Peyer's patch (tissue), 4 donors: ENCODE data around the gene SYNDIG1. TPM values are rescaled to one million over a fixed set of nuclear protein-coding genes. Genes with fewer than 3 reads are reported as not detected.

ENCODE experiments used
- DNase-seq, 3 donors: peaks; one replicate each; pipeline ENCODE4 v3.0.0-alpha.2; 2017 to 2019
- H3K27ac ChIP-seq, 4 donors: fragments of 200-600 bp; sonication (generic); one replicate each; pipeline ENCODE4 v1.5.1; 2016 to 2019
- H3K27me3 ChIP-seq, 2 donors: fragments of 200-600 bp; sonication (generic); one replicate each; pipeline ENCODE4 v1.5.1; 2019
- H3K36me3 ChIP-seq, 3 donors: fragments of 200-600 bp; sonication (generic); one replicate each; pipeline ENCODE4 v1.5.1; 2016 to 2019
- H3K4me1 ChIP-seq, 4 donors: fragments of 200-600 bp; sonication (generic); one replicate each; pipeline ENCODE4 v1.5.1; 2016 to 2019
- H3K4me3 ChIP-seq, 4 donors: fragments of 200-600 bp; sonication (generic); 1 replicate in 3 of 4; 2 replicates in 1 of 4; pipeline ENCODE4 v1.5.1; 2016 to 2019; ENCODE audit warnings: mild to moderate bottlenecking in 1 of 4
- H3K9me3 ChIP-seq, 4 donors: fragments of 200-600 bp; sonication (generic); one replicate each; pipeline ENCODE4 v1.5.1; 2016 to 2019; ENCODE audit warnings: mild to moderate bottlenecking in 1 of 4
- CTCF ChIP-seq, 6 experiments: fragments of 450-650 bp in 4 of 6; fragments of 200-600 bp in 2 of 6; sonication (generic) in 1 of 6; IDR thresholded peaks; one replicate each; pipeline ENCODE4 v1.5.1; 2017 to 2019; ENCODE audit warnings: antibody characterized with exemption in 6 of 6, mild to moderate bottlenecking in 3 of 6, moderate library complexity in 1 of 6
- POLR2A ChIP-seq, 2 donors: fragments of 450-650 bp; IDR thresholded peaks; one replicate each; pipeline ENCODE4 v1.5.1; 2017; ENCODE audit warnings: antibody characterized with exemption in 2 of 2, mild to moderate bottlenecking in 2 of 2, moderate library complexity in 2 of 2
- total RNA-seq, 4 donors: library from RNA; depleted of rRNA; stranded (reverse); fragments of >200 nt; gene quantifications; one replicate each; pipeline ENCODE4 v1.1.0, GENCODE V29; 2016

The SYNDIG1 gene
- total RNA-seq, 4 donors from 2014 or later: 0.76 to 1.7 TPM; not detected in 2

GRCh38 chr20:24667689-24668383, 198.4 kb downstream of the SYNDIG1 start:
- H3K27me3 ChIP-seq: no peaks in the 10 kb centered on the region
- H3K9me3 ChIP-seq: no peaks in the 10 kb centered on the region
- peak in 2 of 3 donors; percentile 8 to 40 for DNase-seq
- H3K4me1 ChIP-seq: no peaks in the 10 kb centered on the region
- no peak for TF ChIP-seq CTCF (IDR thresholded peaks at IDR 0.05)
- TF ChIP-seq POLR2A (IDR thresholded peaks at IDR 0.05): no peak
- H3K27ac ChIP-seq: no peak overlapping the region
- H3K36me3 ChIP-seq: no peaks in the 10 kb centered on the region
- H3K4me3 ChIP-seq: no peak overlapping the region

GRCh38 chr20:24668384-24668702, 198.9 kb downstream of the SYNDIG1 start:
- H3K9me3 ChIP-seq: no peaks in the 10 kb centered on the region
- no peak overlapping the region for H3K27ac ChIP-seq
- no peaks in the 10 kb centered on the region for H3K36me3 ChIP-seq
- TF ChIP-seq CTCF (IDR thresholded peaks at IDR 0.05) (no peak), POLR2A (IDR thresholded peaks at IDR 0.05) (no peak)
- no peak overlapping the region for H3K4me3 ChIP-seq
- no peaks in the 10 kb centered on the region for H3K4me1 ChIP-seq
- no peaks in the 10 kb centered on the region for H3K27me3 ChIP-seq
- peak in 1 of 3 donors; percentile 14 for DNase-seq

- no peak for TF ChIP-seq CTCF (IDR thresholded peaks at IDR 0.05)
- no peak for TF ChIP-seq POLR2A (IDR thresholded peaks at IDR 0.05)
- Histone ChIP-seq H3K27me3 (no peaks in the 10 kb centered on the region), H3K4me1 (no peaks in the 10 kb centered on the region), H3K27ac (no peak overlapping the region), H3K9me3 (no peaks in the 10 kb centered on the region), H3K36me3 (no peaks in the 10 kb centered on the region), H3K4me3 (no peak overlapping the region)
- DNase-seq: peak in 1 of 3 donors; percentile 24
Observed at GRCh38 chr20:24668791-24669190, 199.4 kb downstream of the SYNDIG1 start.

GRCh38 chr20:24669701-24670100, 200.3 kb downstream of the SYNDIG1 start:
- no peaks in the 10 kb centered on the region for H3K27me3 ChIP-seq
- H3K36me3 ChIP-seq: no peaks in the 10 kb centered on the region
- no peaks in the 10 kb centered on the region for H3K9me3 ChIP-seq
- peak in 2 of 3 donors; percentile 12 to 33 for DNase-seq
- H3K4me1 ChIP-seq: no peaks in the 10 kb centered on the region
- no peak overlapping the region for H3K4me3 ChIP-seq
- TF ChIP-seq CTCF (IDR thresholded peaks at IDR 0.05): no peak
- TF ChIP-seq POLR2A (IDR thresholded peaks at IDR 0.05): no peak
- H3K27ac ChIP-seq: no peak overlapping the region

- Histone ChIP-seq H3K4me1 (no peaks in the 10 kb centered on the region), H3K27me3 (no peaks in the 10 kb centered on the region), H3K27ac (no peak overlapping the region), H3K9me3 (no peaks in the 10 kb centered on the region), H3K36me3 (no peaks in the 10 kb centered on the region), H3K4me3 (no peak overlapping the region)
- no peak for TF ChIP-seq CTCF (IDR thresholded peaks at IDR 0.05)
- no peak for TF ChIP-seq POLR2A (IDR thresholded peaks at IDR 0.05)
- peak in 2 of 3 donors; percentile 21 to 28 for DNase-seq
Observed at GRCh38 chr20:24670341-24670872, 201.0 kb downstream of the SYNDIG1 start.
